Hypothalamus (tissue), 51 donors: Measurements from ENCODE around the gene CCND2.

Source experiments
- DNase-seq, 51 donors: peaks; one replicate each; lab custom pipeline; 2025; lab: John Stamatoyannopoulos, UW

Gene CCND2

DNA sequence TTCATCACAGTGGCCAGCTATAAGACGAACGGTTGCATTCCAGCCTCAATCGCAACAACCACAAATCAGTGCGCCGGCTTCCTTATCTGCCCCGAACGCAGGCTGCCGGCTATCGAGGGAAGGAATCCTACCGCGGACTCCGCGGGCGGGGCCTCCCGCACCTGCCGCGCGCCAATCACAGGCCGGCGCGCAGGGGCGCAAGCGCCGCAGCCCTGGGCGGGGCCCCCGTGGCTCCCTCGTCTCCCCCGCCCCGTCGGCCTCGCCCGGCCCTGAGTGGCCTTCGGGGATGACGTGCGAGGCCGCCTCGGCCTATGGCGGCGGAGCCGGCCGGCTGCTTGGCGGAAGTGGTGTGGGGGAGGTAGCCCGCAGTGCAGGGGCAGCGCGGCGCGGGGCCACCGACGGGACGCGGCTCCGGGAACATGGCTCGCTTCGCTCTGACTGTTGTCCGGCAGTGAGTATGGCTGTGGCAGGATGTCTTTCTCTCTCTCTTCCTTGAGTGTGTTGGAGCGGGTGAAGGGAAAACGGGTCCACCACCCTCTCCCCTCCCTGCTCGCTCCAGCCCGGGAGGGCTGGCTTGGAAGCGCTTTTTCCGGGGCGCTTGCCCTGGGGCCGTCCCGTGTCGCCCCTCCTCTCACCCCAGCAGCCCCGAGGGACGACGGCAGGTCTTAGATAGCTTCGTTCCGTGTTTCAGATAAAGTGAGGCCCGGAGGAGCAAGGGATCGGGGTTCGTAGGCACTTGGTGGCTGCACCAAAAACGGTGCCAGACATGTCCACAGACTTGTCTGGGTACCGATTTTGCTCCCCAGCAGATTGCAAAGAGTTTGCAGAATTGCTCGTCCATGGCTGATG lies 47.5 kb downstream of the CCND2 start, which contains the start of gene TIGAR:
TIGAR (plus strand) TSS at position 361 of the 849 bp plus-strand sequence; CDS start at position 420, 59 bp downstream.
- DNase-seq, result peak; percentile 49 to 97 (median 88)

DNA sequence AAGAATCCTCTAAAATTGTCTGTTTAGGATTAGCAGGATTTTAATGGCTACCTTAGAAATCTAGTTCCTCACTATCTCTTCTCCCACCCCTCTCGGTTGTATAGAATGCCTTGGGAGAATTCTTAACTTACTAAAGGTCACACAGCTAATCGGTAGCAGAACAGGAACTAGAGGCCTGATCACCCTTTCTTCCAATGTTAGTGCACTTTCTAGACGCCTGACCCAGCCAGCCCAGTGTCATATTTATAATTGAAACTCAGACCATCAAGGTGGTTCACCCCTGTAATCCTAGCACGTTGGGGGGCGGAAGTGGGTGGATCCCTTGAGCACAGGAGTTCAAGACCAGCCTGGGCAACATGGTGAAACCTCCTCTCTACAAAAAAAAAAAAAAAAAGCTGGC lies 49.2 kb downstream of the CCND2 start:
- DNase-seq, result no peak
